ENCODE measurements around the gene KANSL3.

The KANSL3 gene

DNA sequence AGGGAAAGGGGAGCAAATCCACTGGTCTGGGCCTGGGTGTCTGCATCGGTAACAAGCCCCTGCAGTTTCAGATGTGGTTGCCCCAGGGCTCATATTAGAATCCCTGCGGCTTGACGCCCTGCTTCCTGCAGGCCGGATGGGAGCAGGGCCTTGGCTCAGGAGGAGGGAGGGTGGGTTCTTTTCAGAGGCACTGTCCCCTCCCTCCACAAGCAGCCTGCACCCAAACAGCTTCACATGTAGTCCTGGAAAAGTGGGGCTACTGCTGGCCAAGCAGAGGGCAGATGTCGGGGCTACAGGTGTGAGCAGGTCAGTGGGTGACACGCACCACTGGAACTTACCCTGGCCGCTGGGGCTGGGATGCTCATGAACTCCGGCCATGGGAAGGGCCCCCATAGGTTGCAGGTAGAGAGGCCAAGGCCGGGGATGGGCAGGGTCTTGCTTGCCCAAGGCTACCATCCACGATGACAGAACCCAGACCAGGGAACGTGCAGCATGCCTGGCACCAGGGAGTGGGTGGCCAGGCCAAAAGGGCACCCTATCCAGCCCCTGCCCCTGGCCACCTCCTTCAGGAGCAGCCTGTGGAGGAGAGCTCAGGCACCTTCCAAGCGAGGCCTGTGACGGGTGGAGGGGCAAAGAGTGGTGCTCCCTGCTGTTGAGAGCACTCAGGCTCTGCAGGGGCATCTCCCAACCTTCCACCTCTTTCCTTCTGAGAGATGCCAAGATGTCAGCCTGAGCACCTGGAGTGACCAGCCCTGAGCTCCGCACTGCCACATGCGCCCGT, 84.7 kb downstream of the KANSL3 start:
- no peak for TF ChIP-seq CTCF (IDR thresholded peaks at IDR 0.05; ENCODE audit: control insufficient read depth, extremely low read depth, insufficient read depth)
- H3K4me3 ChIP-seq (ENCODE audit: low read depth, low read length) = no peak overlapping the region
- no peak for DNase-seq (ENCODE audit: low read depth)

GRCh38 chr2:96552315-96553175, 85.6 kb downstream of the KANSL3 start:
- DNase-seq (ENCODE audit: low read depth) = no peak

DNA sequence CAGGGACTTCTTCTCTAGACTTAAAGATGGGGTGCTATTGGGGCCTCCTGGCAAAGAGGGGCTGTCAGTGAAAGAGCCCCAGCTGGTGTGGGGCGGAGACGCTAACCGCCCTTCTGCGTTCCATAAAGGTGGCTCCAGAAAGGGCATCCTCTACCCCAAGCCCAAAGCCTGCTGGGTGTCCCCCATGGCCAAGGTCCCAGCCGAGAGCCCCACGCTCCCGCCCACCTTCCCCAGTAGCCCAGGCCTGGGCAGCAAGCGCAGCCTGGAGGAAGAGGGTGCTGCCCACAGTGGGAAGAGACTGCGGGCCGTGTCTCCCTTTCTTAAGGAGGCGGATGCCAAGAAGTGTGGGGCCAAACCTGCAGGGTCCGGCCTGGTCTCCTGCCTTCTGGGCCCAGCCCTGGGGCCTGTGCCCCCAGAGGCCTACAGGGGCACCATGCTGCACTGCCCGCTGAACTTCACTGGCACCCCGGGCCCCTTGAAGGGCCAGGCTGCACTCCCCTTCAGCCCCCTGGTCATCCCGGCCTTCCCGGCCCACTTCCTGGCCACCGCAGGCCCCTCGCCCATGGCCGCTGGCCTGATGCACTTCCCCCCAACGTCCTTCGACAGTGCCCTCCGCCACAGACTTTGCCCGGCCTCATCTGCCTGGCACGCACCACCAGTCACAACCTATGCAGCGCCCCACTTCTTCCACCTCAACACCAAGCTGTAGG, 86.4 kb downstream of the KANSL3 start:
- no peak for DNase-seq (ENCODE audit: low read depth)

More at GRCh38 chr2:96552315-96553175, 85.6 kb downstream of the KANSL3 start:
- no peak overlapping the region for H3K4me3 ChIP-seq (ENCODE audit: low read depth, low read length)
- TF ChIP-seq CTCF (IDR thresholded peaks at IDR 0.05; ENCODE audit: control insufficient read depth, extremely low read depth, insufficient read depth) = no peak

GRCh38 chr2:96550787-96551604, 87.1 kb downstream of the KANSL3 start:
- no peak for DNase-seq (ENCODE audit: low read depth)
- peak overlapping the region; percentile 64 for H3K4me3 ChIP-seq (ENCODE audit: low read depth, low read length)
- no peak for TF ChIP-seq CTCF (IDR thresholded peaks at IDR 0.05; ENCODE audit: control insufficient read depth, extremely low read depth, insufficient read depth)

More for the DNA sequence above, 86.4 kb downstream of the KANSL3 start:
- TF ChIP-seq CTCF (IDR thresholded peaks at IDR 0.05; ENCODE audit: control insufficient read depth, extremely low read depth, insufficient read depth) = no peak
- H3K4me3 ChIP-seq (ENCODE audit: low read depth, low read length) = no peak overlapping the region

GRCh38 chr2:96549967-96550786, 87.9 kb downstream of the KANSL3 start:
- H3K4me3 ChIP-seq (ENCODE audit: low read depth, low read length) = peak overlapping the region; percentile 64
- peak; percentile 93 for TF ChIP-seq CTCF (IDR thresholded peaks at IDR 0.05; ENCODE audit: control insufficient read depth, extremely low read depth, insufficient read depth)
- peak; percentile 61 for DNase-seq (ENCODE audit: low read depth)
